ENCODE data around the gene LRCOL1. TPM values are rescaled to one million over a fixed set of nuclear protein-coding genes. Genes with fewer than 3 reads are reported as not detected.

Gene LRCOL1
- total and polyA plus RNA-seq, 2 of the 13 experiments (the other 11 are each of a cell fraction or from before 2014, with no cell fraction given) = not detected

GRCh38 chr12:132604668-132605441 is 5.5 kb downstream of the LRCOL1 start (continued):
- 0 out of 2 replicates have a peak, but pooled peaks have one; percentile 53 for TF ChIP-seq DZIP1 (CRISPR knock-in tag; IDR thresholded peaks at IDR 0.05)
- TF ChIP-seq, protein P1, sequence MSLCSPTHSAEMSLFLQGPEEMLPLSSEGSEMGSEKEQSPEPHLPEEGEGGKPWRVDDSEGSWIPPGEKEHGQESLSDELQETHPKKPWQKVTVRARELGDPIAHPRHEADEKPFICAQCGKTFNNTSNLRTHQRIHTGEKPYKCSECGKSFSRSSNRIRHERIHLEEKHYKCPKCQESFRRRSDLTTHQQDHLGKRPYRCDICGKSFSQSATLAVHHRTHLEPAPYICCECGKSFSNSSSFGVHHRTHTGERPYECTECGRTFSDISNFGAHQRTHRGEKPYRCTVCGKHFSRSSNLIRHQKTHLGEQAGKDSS (CRISPR knock-in tag; IDR thresholded peaks at IDR 0.05; ENCODE audit: borderline replicate concordance, low read depth) = no peak
- TF ChIP-seq ZMYM3 (CRISPR knock-in tag; IDR thresholded peaks at IDR 0.05) = peak; percentile 78
- no peak for TF ChIP-seq ZNF761 (CRISPR knock-in tag; conservative IDR thresholded peaks at IDR 0.05)
- TF ChIP-seq ZNF17 (CRISPR knock-in tag; IDR thresholded peaks at IDR 0.05) = no peak
- no peak for TF ChIP-seq KLF9 (CRISPR knock-in tag; IDR thresholded peaks at IDR 0.05; ENCODE audit: low read depth)
- peak; percentile 41; the same call in 1 of the 2 replicates for TF ChIP-seq HDAC1 (CRISPR knock-in tag; IDR thresholded peaks at IDR 0.05)
- no peak for TF ChIP-seq KDM6A (CRISPR knock-in tag; IDR thresholded peaks at IDR 0.05; ENCODE audit: low read depth)
- no peak for TF ChIP-seq PCBP1 (IDR thresholded peaks at IDR 0.05; ENCODE audit: borderline replicate concordance, low read depth, low read length)
- TF ChIP-seq NCOA5 (CRISPR knock-in tag; IDR thresholded peaks at IDR 0.05) = no peak
- TF ChIP-seq ZNF766 (CRISPR knock-in tag; IDR thresholded peaks at IDR 0.05; ENCODE audit: borderline replicate concordance) = no peak
- TF ChIP-seq NR1H2 (CRISPR knock-in tag; IDR thresholded peaks at IDR 0.05; ENCODE audit: borderline replicate concordance, low read depth) = no peak
- TF ChIP-seq MYNN (CRISPR knock-in tag; IDR thresholded peaks at IDR 0.05; ENCODE audit: low read depth) = no peak
- TF ChIP-seq FOXJ3 (CRISPR knock-in tag; IDR thresholded peaks at IDR 0.05; ENCODE audit: borderline replicate concordance) = no peak
- no peak for TF ChIP-seq GATA4 (IDR thresholded peaks at IDR 0.05; ENCODE audit: borderline replicate concordance, low read depth)
- TF ChIP-seq, protein P2, sequence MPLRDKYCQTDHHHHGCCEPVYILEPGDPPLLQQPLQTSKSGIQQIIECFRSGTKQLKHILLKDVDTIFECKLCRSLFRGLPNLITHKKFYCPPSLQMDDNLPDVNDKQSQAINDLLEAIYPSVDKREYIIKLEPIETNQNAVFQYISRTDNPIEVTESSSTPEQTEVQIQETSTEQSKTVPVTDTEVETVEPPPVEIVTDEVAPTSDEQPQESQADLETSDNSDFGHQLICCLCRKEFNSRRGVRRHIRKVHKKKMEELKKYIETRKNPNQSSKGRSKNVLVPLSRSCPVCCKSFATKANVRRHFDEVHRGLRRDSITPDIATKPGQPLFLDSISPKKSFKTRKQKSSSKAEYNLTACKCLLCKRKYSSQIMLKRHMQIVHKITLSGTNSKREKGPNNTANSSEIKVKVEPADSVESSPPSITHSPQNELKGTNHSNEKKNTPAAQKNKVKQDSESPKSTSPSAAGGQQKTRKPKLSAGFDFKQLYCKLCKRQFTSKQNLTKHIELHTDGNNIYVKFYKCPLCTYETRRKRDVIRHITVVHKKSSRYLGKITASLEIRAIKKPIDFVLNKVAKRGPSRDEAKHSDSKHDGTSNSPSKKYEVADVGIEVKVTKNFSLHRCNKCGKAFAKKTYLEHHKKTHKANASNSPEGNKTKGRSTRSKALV (CRISPR knock-in tag; IDR thresholded peaks at IDR 0.05) = no peak

Measured in HepG2 (cell line).